AG09309 (cell line): ENCODE data around the gene NF1.

Source experiments
- DNase-seq: peaks from one replicate; pipeline ENCODE4 v3.0.0-alpha.2; 2010; ENCODE audit warnings: low read depth
- H3K4me3 ChIP-seq: 2 replicates; pipeline ENCODE4 v1.5.1; 2011; ENCODE audit warnings: mild to moderate bottlenecking, low read depth, low read length, moderate library complexity; ENCODE audit not compliant: control insufficient read depth
- TF ChIP-seq, protein P1 (sequence below): IDR thresholded peaks from 2 replicates; pipeline ENCODE4 v1.5.1; 2011; ENCODE audit warnings: mild to moderate bottlenecking, low read depth, low read length, inconsistent platforms; ENCODE audit not compliant: insufficient read depth, control insufficient read depth; ENCODE audit errors: missing control alignments

The NF1 gene

DNA sequence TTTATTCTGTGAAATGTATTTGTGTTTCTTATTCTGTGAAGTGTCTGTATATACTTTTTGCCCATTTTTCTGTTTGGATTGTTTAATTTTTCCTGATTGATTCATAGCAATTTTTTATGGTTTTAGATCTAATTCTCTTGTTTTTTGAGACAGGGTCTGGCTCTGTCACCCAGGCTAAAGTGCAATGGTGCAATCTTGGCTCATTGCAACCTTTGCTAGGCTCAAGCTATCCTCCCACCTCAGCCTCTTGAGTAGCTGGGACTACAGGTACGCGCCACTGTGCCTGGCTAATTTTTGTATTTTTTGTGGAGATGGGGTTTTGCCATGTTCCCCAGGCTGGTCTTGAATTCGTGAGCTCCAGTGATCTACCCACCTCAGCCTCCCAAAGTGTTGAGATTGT is 31.5 kb downstream of the NF1 start:
- no peak for DNase-seq
- H3K4me3 ChIP-seq: no peak overlapping the region
- TF ChIP-seq, protein P1, sequence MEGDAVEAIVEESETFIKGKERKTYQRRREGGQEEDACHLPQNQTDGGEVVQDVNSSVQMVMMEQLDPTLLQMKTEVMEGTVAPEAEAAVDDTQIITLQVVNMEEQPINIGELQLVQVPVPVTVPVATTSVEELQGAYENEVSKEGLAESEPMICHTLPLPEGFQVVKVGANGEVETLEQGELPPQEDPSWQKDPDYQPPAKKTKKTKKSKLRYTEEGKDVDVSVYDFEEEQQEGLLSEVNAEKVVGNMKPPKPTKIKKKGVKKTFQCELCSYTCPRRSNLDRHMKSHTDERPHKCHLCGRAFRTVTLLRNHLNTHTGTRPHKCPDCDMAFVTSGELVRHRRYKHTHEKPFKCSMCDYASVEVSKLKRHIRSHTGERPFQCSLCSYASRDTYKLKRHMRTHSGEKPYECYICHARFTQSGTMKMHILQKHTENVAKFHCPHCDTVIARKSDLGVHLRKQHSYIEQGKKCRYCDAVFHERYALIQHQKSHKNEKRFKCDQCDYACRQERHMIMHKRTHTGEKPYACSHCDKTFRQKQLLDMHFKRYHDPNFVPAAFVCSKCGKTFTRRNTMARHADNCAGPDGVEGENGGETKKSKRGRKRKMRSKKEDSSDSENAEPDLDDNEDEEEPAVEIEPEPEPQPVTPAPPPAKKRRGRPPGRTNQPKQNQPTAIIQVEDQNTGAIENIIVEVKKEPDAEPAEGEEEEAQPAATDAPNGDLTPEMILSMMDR: no peak

DNA sequence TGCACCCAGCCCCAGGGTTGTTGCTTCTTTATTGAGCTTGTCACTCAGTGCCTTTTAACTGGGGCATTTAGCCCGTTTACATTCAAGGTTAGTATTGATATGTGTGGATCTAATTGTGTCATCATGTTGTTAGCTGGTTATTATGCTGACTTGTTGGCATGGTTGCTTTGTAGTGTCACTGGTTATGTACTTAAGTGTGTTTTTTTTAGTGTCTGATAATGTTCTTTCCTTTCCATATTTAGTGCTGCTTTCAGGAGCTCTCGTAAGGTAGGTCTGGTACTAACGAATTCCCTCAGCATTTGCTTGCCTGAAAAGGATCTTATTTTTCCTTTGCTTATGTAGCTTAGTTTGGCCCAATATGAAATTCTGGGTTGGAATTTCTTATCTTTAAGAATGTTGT is 33.5 kb downstream of the NF1 start:
- no peak overlapping the region for H3K4me3 ChIP-seq
- DNase-seq: no peak
- TF ChIP-seq, protein P1: no peak

DNA sequence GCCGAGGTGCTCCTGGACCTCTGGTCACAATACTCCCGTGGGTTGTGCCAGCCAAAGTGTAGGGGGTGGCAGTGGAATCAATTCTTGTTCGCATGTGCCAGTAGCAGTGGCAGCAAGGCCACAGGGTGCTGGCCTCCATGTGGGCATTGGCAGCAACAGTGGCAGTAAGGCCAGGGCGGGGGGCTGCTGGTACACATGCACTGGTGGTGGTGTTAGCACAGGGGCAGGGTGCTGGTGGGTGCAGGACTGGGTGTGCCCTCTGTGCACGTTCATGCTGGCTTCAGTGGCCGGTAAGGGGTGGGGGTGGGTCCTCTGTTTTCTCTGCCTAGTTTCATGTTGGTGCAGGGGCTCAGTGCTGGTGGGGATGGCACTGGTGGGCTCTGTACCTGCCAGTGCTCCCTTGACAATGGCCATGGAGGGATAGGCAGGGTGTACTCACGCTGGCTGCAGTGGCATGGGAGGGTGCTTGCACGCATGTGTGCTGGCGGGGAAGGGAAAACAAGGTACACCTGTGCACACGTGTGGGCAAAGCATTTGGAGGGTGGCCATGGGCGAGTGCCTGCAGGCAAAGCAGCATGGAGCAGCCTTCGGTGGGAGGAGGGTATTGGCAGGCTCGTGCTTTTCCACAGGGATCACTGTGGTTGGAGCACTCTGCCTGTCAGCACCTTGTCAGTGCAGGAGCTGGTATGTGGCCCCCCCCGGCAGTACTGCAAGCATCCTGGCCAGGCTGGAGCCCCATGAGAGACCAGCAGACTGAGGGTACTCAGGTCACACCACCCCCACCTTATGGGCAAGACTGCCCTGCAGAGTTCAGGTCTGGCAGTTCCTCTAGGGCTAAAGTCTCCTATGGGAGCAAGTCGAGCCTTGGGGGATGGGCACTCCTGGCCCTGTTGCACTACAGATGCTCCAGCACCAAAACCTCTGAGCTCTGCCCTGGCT is 35.8 kb downstream of the NF1 start:
- no peak overlapping the region for H3K4me3 ChIP-seq
- DNase-seq: no peak
- TF ChIP-seq, protein P1: no peak

DNA sequence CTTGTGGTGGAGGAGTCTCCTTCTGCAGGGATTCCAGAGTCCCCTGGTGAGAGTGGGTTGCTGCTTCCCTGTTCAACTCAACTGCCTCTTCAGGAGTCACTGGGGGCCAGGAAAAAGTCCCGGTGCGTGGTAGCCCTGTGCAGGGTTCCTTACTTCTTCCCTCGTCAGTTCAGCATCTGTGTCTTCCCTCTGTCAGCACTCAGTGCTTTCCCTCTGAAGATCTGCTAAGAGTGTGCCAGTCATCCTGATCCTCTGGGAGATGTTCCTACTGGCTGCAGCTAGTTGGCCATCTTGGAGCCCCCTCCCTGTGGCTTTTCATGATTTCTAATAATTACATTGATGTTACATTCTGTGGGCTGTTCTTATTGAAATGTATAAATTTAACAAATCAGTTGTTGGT is 36.5 kb downstream of the NF1 start:
- TF ChIP-seq, protein P1: no peak
- H3K4me3 ChIP-seq: no peak overlapping the region
- no peak for DNase-seq

DNA sequence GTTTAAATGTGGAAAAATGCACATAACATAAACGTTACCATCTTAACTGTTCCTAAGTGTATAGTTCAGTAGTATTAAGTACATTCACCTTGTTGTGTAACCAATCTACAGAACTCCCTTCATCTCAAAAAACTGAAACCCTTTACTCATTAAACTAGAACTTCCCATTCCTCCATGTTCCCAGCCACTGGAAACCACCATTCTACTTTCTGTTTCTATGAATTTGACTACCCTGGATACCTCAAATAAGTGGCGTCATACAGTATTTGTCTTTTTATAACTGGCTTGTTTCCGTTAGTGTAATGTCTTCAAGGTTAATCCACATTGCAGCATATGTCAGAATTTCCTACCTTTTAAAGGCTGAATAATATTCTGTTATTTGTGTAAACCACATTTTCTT is 38.2 kb downstream of the NF1 start:
- H3K4me3 ChIP-seq: no peak overlapping the region
- TF ChIP-seq, protein P1: no peak
- DNase-seq: no peak

DNA sequence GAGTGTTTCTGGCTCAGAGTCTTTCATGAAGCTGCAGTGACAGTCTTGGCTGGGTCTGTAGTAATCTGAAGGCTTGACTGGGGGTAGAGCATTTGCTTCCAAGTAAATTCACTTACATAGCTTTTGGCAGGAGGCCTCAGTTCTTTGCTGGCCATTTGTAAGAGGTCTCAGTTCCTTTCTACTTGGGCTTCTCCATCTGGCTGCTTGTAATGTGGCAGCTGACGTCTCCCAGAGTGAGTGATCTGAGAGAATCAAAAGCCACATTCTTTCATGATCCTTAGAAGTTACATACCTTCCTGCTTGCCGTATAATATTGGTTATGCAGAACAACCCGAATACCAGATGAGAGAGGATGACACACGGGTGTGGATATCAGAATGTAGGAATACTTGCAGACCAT is 39.8 kb downstream of the NF1 start:
- H3K4me3 ChIP-seq: no peak overlapping the region
- TF ChIP-seq, protein P1: no peak
- DNase-seq: no peak

DNA sequence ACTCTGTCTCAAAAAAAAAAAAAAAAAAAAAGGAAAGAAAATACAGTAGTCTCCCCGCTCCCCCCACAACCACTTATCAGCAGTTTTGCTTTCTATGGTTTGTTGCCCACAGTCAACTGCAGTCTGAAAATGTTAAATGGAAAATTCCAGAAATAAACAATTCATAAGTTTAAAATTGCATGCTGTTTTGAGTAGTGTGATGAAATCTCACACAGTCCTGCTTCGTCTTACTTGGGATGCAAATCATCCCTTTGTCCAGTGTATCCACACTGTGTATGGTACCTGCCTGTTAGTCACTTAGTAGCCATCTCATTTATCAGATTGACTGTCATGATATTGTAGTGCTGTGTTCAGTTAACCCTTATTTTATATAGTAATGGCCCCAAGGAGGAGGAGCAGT is 41.5 kb downstream of the NF1 start:
- H3K4me3 ChIP-seq: no peak overlapping the region
- DNase-seq: no peak
- TF ChIP-seq, protein P1: no peak
